HepG2 (cell line): ENCODE results near the gene TST. TPM values are rescaled to one million over a fixed set of nuclear protein-coding genes. Genes with fewer than 3 reads are reported as not detected.

Experiments used
- HDAC6 ChIP-seq: fragments of 200-600 bp; sonication (generic); IDR thresholded peaks from 2 replicates; pipeline ENCODE4 v1.7.0; 2017; ENCODE audit warnings: mild to moderate bottlenecking, antibody characterized with exemption, low read length, low read depth
- HNRNPLL ChIP-seq: fragments of 200-400 bp; formaldehyde crosslinking; IDR thresholded peaks from 2 replicates; pipeline ENCODE4 v1.6.1; 2017; ENCODE audit warnings: mild to moderate bottlenecking, low read depth, low read length; ENCODE audit not compliant: poor library complexity, severe bottlenecking
- LBX2 ChIP-seq: sonication (generic); formaldehyde crosslinking; IDR thresholded peaks from 2 replicates; pipeline ENCODE4 v1.5.0; 2020; ENCODE audit warnings: missing genetic modification reagents, mild to moderate bottlenecking, borderline replicate concordance
- NFIC ChIP-seq: IDR thresholded peaks from 2 replicates; pipeline ENCODE4 v1.6.1; 2012; ENCODE audit warnings: mild to moderate bottlenecking, low read length, inconsistent platforms
- RAD21 ChIP-seq: fragments of 450-650 bp; formaldehyde crosslinking; IDR thresholded peaks from 2 replicates; pipeline ENCODE4 v1.5.0; 2020; ENCODE audit warnings: mild to moderate bottlenecking
- SYNCRIP ChIP-seq: fragments of 200-400 bp; formaldehyde crosslinking; IDR thresholded peaks from 2 replicates; pipeline ENCODE4 v1.6.1; 2018; ENCODE audit warnings: mild to moderate bottlenecking, low read depth, low read length; ENCODE audit not compliant: insufficient read depth
- THAP7 ChIP-seq: sonication (generic); formaldehyde crosslinking; IDR thresholded peaks from 2 replicates; pipeline ENCODE4 v1.8.1; 2023; ENCODE audit warnings: mild to moderate bottlenecking, missing genetic modification reagents
- ZC3H13 ChIP-seq: sonication (generic); formaldehyde crosslinking; IDR thresholded peaks from 2 replicates; pipeline ENCODE4 v1.8.1; 2023; ENCODE audit warnings: mild to moderate bottlenecking, missing genetic modification reagents, moderate library complexity
- ZMAT5 ChIP-seq: sonication (generic); formaldehyde crosslinking; IDR thresholded peaks from 2 replicates; pipeline ENCODE4 v1.5.0; 2020; ENCODE audit warnings: mild to moderate bottlenecking, low read depth, missing genetic modification reagents, borderline replicate concordance
- ZNF136 ChIP-seq: sonication (generic); formaldehyde crosslinking; IDR thresholded peaks from 2 replicates; pipeline ENCODE4 v1.8.1; 2022; ENCODE audit warnings: low read depth, mild to moderate bottlenecking, moderate library complexity, missing genetic modification reagents
- ZNF232 ChIP-seq: sonication (generic); formaldehyde crosslinking; IDR thresholded peaks from 2 replicates; pipeline ENCODE4 v1.4.0; 2020; ENCODE audit warnings: missing genetic modification reagents, borderline replicate concordance
- ZNF549 ChIP-seq: sonication (generic); formaldehyde crosslinking; IDR thresholded peaks from 2 replicates; pipeline ENCODE4 v1.5.0; 2020; ENCODE audit warnings: missing genetic modification reagents
- ZNF780A ChIP-seq: sonication (generic); formaldehyde crosslinking; IDR thresholded peaks from 2 replicates; pipeline ENCODE4 v1.8.0; 2022; ENCODE audit warnings: mild to moderate bottlenecking, missing genetic modification reagents, moderate library complexity
- ZNF800 ChIP-seq: sonication (generic); formaldehyde crosslinking; IDR thresholded peaks from 2 replicates; pipeline ENCODE4 v1.4.0; 2020; ENCODE audit warnings: missing genetic modification reagents
- polyA plus RNA-seq, 8 experiments: library from polyadenylated mRNA; depleted of rRNA in 3 of 8; stranded (reverse) in 7 of 8; unstranded in 1 of 8; fragments of >200 nt; fragmentation: Illumina TruSeq in 4 of 8; extraction: Trizol in 4 of 8; gene quantifications; 2 replicates each; pipeline versions ENCODE4 v1.2.1 to v1.2.3, GENCODE V29; 2011 to 2016; ENCODE audit warnings: low read depth in 4 of 8, missing spikeins in 1 of 8, mixed read lengths in 1 of 8; ENCODE audit not compliant: insufficient read depth in 1 of 8
- total RNA-seq, 5 experiments: library from RNA; depleted of rRNA; stranded (reverse); fragments of >200 nt; fragmentation: Illumina TruSeq; extraction: Trizol; gene quantifications; 2 replicates each; pipeline ENCODE4 v1.2.3, GENCODE V29; 2016; ENCODE audit warnings: low read depth in 1 of 5
- TF ChIP-seq, protein P1 (sequence below): sonication (generic); formaldehyde crosslinking; IDR thresholded peaks from 2 replicates; pipeline ENCODE4 v1.4.0; 2020; ENCODE audit warnings: mild to moderate bottlenecking, low read depth, missing genetic modification reagents
- TF ChIP-seq, protein P2 (sequence below): sonication (generic); formaldehyde crosslinking; IDR thresholded peaks from 2 replicates; pipeline ENCODE4 v1.4.0; 2020; ENCODE audit warnings: missing genetic modification reagents, borderline replicate concordance
- TF ChIP-seq, protein P3 (sequence below): sonication (generic); formaldehyde crosslinking; IDR thresholded peaks from 2 replicates; pipeline ENCODE4 v1.4.0; 2020; ENCODE audit warnings: low read depth, mild to moderate bottlenecking, missing genetic modification reagents
- TF ChIP-seq, protein P4 (sequence below): sonication (generic); formaldehyde crosslinking; IDR thresholded peaks from 2 replicates; pipeline ENCODE4 v1.4.0; 2020; ENCODE audit warnings: missing genetic modification reagents

The TST gene
- total and polyA plus RNA-seq, 2 of the 13 experiments (the other 11 are each of a cell fraction or from before 2014, with no cell fraction given): 44.6 to 63.6 TPM

GRCh38 chr22:37018815-37019308, 385 bp downstream of the TST start (continued):
- TF ChIP-seq THAP7 (CRISPR knock-in tag) (no peak), ZNF136 (CRISPR knock-in tag) (0 out of 2 replicates have a peak, but pooled peaks have one; percentile 49), ZMAT5 (CRISPR knock-in tag) (no peak), ZNF232 (CRISPR knock-in tag) (no peak), ZNF800 (CRISPR knock-in tag) (no peak), RAD21 (no peak), HNRNPLL (no peak), ZC3H13 (CRISPR knock-in tag) (no peak), HDAC6 (no peak), ZNF780A (no peak), LBX2 (no peak), SYNCRIP (no peak), NFIC (no peak), ZNF549 (CRISPR knock-in tag) (no peak)
- TF ChIP-seq, protein P1, sequence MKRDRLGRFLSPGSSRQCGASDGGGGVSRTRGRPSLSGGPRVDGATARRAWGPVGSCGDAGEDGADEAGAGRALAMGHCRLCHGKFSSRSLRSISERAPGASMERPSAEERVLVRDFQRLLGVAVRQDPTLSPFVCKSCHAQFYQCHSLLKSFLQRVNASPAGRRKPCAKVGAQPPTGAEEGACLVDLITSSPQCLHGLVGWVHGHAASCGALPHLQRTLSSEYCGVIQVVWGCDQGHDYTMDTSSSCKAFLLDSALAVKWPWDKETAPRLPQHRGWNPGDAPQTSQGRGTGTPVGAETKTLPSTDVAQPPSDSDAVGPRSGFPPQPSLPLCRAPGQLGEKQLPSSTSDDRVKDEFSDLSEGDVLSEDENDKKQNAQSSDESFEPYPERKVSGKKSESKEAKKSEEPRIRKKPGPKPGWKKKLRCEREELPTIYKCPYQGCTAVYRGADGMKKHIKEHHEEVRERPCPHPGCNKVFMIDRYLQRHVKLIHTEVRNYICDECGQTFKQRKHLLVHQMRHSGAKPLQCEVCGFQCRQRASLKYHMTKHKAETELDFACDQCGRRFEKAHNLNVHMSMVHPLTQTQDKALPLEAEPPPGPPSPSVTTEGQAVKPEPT (CRISPR knock-in tag): no peak
- TF ChIP-seq, protein P2, sequence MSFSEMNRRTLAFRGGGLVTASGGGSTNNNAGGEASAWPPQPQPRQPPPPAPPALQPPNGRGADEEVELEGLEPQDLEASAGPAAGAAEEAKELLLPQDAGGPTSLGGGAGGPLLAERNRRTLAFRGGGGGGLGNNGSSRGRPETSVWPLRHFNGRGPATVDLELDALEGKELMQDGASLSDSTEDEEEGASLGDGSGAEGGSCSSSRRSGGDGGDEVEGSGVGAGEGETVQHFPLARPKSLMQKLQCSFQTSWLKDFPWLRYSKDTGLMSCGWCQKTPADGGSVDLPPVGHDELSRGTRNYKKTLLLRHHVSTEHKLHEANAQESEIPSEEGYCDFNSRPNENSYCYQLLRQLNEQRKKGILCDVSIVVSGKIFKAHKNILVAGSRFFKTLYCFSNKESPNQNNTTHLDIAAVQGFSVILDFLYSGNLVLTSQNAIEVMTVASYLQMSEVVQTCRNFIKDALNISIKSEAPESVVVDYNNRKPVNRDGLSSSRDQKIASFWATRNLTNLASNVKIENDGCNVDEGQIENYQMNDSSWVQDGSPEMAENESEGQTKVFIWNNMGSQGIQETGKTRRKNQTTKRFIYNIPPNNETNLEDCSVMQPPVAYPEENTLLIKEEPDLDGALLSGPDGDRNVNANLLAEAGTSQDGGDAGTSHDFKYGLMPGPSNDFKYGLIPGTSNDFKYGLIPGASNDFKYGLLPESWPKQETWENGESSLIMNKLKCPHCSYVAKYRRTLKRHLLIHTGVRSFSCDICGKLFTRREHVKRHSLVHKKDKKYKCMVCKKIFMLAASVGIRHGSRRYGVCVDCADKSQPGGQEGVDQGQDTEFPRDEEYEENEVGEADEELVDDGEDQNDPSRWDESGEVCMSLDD (CRISPR knock-in tag): no peak
- TF ChIP-seq, protein P3, sequence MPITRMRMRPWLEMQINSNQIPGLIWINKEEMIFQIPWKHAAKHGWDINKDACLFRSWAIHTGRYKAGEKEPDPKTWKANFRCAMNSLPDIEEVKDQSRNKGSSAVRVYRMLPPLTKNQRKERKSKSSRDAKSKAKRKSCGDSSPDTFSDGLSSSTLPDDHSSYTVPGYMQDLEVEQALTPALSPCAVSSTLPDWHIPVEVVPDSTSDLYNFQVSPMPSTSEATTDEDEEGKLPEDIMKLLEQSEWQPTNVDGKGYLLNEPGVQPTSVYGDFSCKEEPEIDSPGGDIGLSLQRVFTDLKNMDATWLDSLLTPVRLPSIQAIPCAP (CRISPR knock-in tag): no peak
- TF ChIP-seq, protein P4, sequence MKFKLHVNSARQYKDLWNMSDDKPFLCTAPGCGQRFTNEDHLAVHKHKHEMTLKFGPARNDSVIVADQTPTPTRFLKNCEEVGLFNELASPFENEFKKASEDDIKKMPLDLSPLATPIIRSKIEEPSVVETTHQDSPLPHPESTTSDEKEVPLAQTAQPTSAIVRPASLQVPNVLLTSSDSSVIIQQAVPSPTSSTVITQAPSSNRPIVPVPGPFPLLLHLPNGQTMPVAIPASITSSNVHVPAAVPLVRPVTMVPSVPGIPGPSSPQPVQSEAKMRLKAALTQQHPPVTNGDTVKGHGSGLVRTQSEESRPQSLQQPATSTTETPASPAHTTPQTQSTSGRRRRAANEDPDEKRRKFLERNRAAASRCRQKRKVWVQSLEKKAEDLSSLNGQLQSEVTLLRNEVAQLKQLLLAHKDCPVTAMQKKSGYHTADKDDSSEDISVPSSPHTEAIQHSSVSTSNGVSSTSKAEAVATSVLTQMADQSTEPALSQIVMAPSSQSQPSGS (CRISPR knock-in tag): no peak
